GM23338 (cell line): ENCODE measurements around the gene HNF1B.

ENCODE experiments used
- CREB1 ChIP-seq: fragments of 250-450 bp; sonication (Bioruptor Pico); IDR thresholded peaks from 2 replicates; pipeline ENCODE4 v1.5.0; 2020; ENCODE audit warnings: low read depth, mild to moderate bottlenecking, moderate library complexity
- CTCF ChIP-seq, 2 experiments: fragments of 200-600 bp in 1 of 2; sonication (generic) in 1 of 2; conservative IDR thresholded peaks; 2 replicates each; pipeline versions ENCODE4 v1.5.1 to v1.6.1; 2016 to 2017; ENCODE audit warnings: antibody characterized with exemption in 2 of 2, low read depth in 2 of 2, mild to moderate bottlenecking in 2 of 2, moderate library complexity in 1 of 2
- ETS1 ChIP-seq: IDR thresholded peaks from 2 replicates; pipeline ENCODE4 v1.6.1; 2016; ENCODE audit warnings: antibody characterized with exemption
- EZH2 ChIP-seq: fragments of 200-600 bp; sonication (generic); IDR thresholded peaks from one replicate; pipeline ENCODE4 v1.8.0; 2017; ENCODE audit warnings: antibody characterized with exemption, mild to moderate bottlenecking, low read depth; ENCODE audit not compliant: unreplicated experiment
- EZH2phosphoT487 ChIP-seq: fragments of 200-600 bp; sonication (generic); IDR thresholded peaks from one replicate; pipeline ENCODE4 v1.8.1; 2018; ENCODE audit warnings: antibody characterized with exemption; ENCODE audit not compliant: unreplicated experiment
- POLR2AphosphoS5 ChIP-seq: IDR thresholded peaks from 2 replicates; pipeline ENCODE4 v1.6.1; 2016; ENCODE audit warnings: antibody characterized with exemption, low read depth
- REST ChIP-seq: IDR thresholded peaks from one replicate; pipeline ENCODE4 v1.6.1; 2018; ENCODE audit warnings: antibody characterized with exemption; ENCODE audit not compliant: unreplicated experiment
- STAT1 ChIP-seq: IDR thresholded peaks from one replicate; pipeline ENCODE4 v1.6.1; 2016; ENCODE audit warnings: antibody characterized with exemption; ENCODE audit not compliant: unreplicated experiment

- TF ChIP-seq CTCF (conservative IDR thresholded peaks at IDR 0.05; ENCODE audit: low read depth in 2 of 2) (no peak), EZH2 (no peak), POLR2AphosphoS5 (no peak), EZH2phosphoT487 (no peak), CREB1 (CRISPR knock-in tag) (no peak), ETS1 (no peak), REST (no peak), STAT1 (no peak)
Measured at GRCh38 chr17:37754363-37754762, 9.5 kb upstream of the HNF1B start.
